ENCODE results near the gene SPOP.
A peak's percentile ranks its signal among the peaks of the same experiment; 100 is the strongest.
"Not testable (repeated sequence)": the region's sequence is repeated elsewhere in the genome, so short reads cannot be mapped to it uniquely, and the experiment has no call there.

The SPOP gene

DNA sequence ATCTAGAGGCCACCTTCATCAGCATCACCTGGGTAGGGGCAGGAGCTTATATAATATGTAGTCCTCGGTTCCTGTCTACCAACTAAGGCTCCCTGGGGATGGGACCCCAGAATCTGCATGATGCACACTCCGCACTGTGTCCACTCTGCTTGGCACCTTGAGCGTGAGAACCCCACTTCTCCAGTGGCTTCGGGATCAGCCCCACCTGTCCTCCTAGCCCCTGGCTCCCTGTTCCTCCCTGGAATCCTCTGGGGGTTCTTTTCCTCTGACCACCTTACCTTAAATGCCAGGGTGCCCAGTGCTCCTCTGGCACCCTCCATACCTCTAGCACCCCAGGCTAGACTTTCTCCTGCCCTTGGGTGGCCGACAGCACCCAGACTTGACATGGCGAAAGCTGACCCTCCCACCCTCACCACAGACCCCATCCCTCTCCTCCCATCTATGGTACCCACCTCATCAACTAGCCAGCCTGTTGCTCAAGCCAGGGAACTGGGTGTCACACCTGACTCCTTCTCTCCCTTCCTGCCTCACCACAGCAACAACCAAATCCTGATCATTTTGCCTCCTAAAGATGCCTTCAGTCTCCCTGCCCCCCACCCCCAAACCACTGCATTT, 105.0 kb downstream of the SPOP start:
- DNase-seq (ENCODE audit: low read depth in 2 of 2), result no peak

DNA sequence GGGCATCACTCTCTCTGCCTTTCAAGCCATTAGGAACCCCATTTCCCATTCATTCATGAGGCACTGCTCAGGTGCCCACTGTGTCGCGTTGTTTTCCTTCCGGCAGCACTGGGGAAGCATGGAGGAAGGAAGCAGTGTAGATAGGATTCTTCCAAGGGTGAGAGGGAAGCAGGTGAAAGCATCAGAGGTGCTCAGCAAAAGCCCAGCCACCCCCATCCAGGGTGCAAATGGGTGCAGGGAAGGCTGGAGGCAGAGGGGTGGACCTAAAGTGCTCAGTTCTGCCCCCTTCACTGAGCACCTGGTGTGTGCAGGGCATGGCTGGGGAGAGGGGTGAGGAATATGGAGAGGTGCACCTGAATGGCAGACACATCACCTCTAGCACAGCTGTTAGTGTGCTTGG, 105.7 kb downstream of the SPOP start:
- DNase-seq (ENCODE audit: low read depth in 2 of 2), result no peak

DNA sequence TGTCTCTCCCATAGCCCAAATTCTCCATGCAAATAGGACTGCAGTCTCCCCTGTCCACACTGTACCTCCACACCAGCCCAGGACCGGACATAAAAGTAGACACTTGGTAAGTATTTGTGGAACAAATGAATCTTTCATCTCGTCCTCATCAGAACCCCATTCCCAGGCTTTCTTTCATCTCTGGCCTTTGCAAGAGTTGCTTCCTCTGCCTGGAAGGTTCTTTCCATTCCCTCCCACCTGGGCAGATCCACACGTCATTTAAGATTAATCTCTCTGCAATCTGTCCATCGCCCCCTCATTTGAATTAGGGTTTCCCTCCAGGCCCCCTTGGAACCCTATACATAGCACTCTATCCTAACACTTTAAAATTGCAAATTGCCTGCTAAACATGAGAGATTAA, 106.1 kb downstream of the SPOP start:
- no peak for DNase-seq (ENCODE audit: low read depth in 2 of 2)

DNA sequence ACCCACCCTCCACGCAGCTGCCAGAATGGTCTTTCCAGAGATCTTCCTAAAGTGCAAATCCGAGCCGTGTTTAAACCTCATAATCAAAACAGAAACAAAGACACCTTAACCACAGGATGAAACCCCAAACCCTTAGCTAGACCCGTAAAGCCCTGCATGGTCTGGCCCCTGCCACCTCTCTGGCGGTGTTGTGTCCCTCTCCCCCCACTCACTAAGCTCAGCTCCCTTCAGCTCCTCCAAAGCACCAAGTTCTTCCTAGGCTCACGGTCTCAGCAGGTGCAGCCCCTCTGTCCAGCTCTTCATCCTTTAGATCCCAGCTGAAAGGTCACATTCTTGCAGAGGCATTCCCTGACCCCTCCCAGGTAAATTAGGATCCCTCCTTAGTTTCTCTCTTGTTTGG, 106.6 kb downstream of the SPOP start:
- DNase-seq (ENCODE audit: low read depth in 2 of 2), result no peak

DNA sequence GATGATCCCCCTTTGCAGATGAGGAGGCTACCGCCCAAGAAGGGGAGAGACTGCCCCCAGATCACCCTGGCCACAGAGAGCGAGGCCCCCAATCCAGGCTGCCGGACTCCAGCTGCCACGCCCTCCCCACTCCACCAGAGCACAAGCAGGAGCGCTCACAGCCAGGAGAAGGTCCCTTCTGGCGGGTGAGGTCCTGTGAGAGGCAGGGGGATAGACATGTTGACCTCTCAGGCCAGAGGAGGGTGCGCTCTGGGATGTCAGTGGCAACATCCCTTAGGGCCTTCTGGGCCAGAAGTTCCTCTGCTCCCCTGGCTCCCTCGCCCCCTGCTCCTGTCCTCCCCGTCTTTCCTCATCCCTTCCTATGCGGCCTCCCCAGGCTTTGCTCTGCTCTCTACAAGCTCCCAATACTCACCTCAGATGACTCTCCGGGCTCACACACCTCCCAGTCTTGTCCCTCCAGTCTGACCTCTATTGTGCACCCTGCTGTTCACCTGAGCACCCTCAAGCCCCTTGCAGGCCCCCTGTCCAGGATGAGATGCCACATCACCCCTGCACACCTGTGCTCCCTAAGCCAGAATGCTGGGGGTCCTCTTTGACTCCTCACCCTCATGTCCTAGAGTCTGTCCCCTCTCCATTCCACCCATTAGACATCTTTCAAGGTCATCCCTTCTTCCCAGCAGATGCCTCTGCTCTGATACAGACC, 107.2 kb downstream of the SPOP start:
- DNase-seq (ENCODE audit: low read depth in 2 of 2), result no peak

DNA sequence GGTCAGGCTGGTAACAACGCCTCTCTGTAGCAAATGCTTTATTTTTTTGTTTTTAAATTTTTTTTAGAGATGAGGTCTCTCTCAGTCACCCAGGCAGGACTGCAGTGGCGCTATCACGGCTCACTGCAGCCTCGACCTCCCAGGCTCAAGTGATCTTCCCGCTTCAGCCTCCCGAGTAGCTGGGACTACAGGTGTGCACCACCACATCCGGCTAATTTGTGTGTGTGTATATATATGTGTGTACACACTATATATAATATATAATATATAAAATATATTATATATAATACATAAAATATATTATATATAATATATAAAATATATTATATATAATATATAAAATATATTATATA, 109.2 kb downstream of the SPOP start:
- DNase-seq (ENCODE audit: low read depth in 2 of 2), result not testable (repeated sequence)

DNA sequence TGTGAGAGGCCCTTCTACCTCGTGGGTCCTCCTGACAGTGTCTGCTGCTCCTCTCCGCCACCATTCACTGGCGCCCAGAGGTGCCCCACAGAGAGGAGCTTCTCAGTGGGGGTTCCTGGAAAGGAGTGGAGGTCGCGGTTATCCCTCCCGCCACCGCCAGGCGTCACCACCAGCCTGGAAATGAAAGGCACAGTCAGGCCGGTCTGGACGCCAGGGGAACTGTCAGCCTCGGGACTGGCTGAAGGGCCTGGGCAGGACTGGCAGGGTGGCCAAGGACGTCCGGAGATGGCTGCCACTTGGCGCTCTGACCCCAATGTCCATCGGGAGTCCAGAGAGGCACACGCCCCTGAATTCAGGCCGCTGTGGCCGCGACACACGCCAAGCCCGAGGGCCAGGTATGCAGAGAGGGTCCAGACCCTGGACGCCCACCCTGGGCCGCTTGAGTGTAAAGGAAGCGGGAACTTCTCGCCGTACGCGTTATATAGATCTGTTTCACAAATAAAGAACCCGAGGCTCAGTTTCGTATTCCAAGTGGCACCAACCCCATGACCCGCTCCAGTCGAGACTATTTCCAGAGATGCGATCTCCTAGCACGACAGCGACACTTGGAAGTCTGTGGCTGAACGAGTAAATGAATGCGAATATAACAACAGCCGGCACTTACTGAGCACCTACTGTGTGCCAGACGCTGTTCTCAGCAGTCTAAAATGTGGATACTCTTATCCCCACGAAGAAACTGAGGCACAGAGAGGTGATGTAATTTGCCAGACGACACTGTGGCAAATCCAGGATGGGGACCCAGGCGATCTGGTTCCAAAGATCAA, 109.8 kb downstream of the SPOP start:
- DNase-seq (ENCODE audit: low read depth in 2 of 2), result peak; percentile 71 to 72

DNA sequence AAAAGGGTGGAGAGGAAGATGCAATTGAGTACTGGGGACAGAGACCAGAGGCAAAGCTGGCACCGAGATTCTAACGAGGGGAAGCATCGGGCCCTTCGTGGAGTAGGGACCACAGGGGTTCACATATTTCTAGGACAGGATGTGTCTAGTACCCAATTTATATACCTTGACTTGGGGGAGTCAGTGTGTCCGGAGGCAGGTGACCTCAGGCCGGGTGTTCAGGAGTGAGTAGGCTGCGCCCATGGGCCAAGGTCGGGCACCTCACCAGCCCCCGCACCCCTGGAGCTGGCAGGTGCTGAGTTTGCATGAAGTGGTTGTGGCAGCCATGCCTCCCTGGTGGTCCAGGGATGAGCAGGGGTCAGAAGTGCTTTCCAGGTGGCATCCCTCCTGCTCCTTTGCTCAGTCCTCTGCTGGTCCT, 110.8 kb downstream of the SPOP start:
- DNase-seq (ENCODE audit: low read depth in 2 of 2), result no peak

DNA sequence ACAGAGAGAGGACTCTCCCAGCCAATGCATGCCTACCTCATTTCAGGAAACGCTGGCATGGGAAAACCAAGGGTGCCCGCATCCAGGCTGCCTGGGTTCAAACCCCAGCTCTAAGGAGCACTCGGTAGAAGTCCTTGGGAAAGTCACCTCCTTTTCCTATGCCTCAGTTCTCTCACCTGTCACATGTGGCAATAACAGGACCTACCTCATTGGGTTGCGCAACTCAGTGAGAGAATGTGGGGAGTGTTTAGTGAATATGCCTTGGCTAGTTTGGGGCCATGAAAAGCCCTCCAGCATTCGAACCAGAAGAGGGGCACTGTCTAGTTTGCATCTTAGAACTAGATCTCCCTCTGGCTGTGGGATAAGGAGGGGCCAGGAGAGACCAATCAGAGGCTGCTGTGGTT, 111.2 kb downstream of the SPOP start:
- no peak for DNase-seq (ENCODE audit: low read depth in 2 of 2)

DNA sequence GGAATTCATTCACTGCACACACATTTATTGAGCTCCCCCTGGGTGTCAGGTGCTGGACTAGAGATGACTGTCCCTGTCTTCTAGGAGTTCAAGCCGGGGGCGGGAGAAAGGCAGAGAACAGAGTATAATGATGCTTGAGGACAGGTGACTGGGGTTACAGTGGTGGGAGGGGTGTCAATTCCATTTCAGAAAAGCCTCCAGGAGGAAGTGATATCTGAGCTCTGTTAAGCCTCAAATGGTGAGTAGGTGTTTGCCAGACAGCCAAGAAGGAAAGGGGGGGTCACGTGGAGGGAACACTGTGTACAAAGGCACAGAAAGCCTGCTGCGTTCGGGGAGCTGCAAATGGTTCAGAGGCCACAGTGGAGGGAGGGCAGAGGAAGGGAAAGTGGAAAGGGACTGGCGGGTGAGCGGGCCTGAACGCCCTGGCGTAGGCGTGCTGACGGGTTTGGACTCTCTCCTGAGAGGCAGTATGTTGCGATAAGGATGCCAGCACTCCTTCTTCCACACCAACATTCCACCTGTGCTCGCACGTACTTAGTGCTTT, 111.9 kb downstream of the SPOP start:
- no peak for DNase-seq (ENCODE audit: low read depth in 2 of 2)

DNA sequence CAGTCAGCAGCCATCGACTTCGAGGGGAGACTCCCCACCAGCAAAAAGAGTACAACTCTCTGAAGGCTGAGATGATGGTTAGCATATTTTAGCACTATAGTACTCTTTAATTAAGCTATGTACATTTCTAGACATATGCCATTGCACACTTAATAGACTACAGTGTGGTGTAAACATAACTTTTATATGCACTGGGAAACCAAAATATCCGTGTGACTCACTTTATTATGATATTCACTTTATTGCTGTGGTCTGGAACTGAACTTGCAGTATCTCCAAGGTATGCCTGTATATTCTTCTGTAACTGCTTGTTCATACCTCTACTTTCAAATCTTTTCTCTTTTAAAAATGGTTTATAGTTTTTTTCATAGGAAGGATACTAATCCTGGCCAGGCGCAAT, 113.3 kb downstream of the SPOP start:
- DNase-seq (ENCODE audit: low read depth in 2 of 2), result no peak

DNA sequence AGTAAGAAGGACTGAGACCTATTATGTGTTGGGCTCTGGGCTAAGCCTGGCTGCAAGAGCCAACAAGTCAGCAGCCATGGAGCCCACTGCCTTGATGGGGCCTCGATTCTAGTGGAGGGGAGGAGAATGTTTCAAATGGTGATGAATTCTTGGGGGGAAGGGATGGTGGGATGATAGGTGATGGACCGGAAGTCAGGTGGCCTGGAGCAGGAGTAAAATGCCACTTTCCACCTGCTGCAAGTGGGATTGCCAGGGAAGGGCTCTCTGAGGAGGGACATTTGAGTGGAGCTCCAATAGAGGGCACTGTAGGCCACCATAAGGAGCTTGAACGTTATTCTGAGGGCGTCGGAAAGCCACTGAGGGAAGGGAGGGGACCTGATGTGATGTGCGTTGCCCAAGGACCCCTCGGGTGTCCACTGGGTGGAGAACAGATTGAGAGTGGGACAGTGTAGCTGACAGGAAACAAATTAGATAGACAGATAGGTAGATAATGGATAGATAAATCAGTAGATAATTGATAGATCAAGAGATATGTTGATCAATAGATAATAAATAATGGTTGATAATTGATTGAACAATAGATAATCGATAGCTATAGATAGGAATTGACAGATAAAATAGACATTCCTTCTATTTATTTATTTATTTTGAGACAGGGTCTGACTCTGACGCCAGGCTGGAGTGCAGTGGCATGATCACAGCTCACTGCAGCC, 120.4 kb downstream of the SPOP start:
- no peak for DNase-seq (ENCODE audit: low read depth in 2 of 2)

DNA sequence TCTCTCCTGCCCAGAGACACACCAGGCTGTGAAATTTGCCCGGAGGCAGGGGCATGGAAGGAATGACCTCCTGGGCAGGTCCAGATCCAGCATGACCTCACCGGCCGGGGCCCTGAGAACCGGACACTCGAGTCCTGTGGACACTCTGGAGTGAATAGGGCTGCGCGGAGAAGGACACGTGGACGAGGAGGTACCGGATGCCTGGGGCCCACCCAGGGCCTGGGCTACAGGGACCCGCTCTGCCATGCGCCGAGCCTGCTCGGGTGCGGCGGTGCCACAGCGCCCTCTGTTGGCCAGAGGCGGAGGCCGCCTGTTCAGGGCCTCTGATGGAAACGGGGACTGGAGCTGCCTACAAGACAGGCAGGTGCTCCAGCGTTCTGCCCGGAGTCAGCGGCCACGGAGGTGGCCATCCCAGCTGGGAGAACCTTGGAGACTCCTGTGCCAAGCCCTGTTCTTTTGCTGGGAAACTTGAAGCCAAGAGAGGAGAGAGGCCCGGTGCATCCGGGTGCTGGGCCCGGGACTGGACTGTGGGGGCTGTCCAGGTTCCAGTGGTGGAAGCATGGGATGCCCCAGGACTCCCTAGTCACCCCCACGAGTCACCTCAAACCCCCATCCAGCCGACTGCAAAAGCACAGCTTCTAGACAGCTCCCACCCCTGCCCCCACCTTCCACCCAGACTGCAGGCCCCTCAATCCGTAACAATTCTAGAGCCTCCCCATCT, 121.5 kb downstream of the SPOP start:
- DNase-seq (ENCODE audit: low read depth in 2 of 2), result peak; percentile 62 to 68

DNA sequence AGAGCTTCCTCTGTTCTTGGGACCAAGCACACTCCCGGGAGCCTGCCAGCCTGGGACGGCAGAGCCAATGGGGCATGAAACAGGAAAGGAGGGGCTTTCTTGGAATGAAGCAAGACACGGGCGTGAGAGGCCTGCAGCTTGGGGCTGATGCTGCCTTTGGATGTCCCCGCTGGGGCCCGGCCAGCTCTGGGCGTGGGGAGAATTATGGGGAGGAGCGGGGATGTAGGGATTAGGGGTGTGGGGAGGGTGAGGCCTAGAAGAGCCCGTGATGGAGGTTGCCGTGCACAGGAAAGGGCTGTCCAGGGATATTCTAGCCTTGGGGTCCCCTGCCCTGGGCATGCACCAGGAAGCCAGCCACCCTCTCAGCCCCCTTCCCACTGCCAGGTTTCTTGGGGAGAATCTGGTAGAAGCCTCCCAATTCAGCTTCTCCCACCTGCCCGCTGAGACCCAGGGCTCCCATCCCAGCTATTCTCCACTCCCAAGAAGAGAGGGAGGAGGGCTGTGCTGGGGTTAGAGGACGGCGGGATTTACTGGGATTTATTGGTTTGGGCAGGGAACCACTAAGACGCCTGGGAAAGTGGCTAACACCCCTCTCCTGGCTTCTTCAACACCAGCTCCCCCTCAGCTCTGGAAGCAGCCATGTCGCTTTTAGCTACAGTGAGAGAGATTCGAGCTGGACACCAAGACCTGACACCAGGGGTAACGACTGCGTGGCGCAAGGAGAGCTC, 122.2 kb downstream of the SPOP start:
- DNase-seq (ENCODE audit: low read depth in 2 of 2), result no peak

DNA sequence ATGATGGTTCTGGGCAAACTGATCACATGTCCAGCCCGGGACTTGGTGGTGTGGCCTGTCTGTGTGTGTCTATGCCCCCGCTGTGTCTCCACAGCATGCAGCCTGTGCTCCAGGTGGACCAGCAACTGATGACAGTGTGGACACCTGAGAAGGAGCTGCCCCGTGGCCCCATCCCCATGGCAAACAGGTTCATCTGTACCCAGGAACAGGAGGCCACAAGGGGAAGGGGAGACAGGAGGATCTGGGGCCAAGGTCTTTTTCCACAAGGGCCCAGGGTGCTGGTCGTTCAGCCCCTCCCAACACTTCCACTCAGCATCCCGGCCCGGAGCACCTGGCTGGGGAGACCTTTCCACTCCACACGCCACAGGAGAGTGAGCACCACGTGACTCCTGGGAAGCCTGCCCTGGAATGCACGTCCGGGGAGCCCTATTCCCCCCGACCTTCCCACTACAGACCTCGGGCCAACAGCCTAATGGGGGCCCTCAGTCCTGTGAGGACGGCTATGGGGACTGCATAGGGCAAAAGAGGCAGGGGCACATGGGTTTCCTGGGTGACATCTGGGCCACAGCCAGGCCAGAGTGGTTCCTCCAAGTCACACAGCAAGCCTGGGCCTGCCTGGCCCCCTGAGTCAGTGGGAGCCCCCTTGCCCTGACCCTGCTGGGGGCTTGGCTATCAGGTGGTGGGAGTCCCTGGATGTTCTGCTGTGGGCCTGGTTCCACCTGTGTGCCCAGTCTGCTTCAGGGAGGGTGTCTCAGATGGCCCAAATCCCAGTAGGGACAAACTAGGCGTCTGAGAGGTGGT, 123.0 kb downstream of the SPOP start:
- DNase-seq (ENCODE audit: low read depth in 2 of 2), result no peak

DNA sequence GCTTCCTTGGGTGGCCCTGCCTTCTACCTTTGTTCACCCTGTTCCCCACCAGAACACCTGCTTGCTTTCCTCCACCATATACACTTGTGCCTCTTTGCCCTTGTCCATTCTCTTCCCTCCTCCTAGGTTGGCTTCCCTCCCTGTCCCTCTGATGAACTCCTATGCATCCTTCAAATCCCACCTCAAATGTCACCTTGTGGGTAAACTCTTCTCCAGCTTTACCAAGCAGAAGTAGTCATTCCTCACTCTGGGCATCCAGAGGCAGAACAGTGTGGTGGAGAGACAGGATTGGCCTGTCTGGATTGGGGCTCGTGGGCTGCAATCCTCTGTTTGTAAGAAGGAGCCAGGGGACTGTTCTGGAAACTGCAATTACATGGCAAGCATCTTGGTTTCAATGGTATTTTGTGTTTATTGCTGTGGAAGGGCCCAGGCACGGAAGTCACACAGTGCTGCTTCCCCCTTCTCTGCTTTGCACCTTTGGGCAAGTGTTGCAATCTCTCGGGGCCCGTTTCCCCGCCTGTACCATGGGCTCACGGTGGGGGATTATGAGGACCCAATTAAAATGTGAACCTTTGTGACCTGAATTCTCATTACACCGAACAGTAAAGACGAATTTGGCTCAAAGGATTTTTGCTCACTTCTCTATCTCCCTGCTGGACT, 124.1 kb downstream of the SPOP start:
- no peak for DNase-seq (ENCODE audit: low read depth in 2 of 2)

DNA sequence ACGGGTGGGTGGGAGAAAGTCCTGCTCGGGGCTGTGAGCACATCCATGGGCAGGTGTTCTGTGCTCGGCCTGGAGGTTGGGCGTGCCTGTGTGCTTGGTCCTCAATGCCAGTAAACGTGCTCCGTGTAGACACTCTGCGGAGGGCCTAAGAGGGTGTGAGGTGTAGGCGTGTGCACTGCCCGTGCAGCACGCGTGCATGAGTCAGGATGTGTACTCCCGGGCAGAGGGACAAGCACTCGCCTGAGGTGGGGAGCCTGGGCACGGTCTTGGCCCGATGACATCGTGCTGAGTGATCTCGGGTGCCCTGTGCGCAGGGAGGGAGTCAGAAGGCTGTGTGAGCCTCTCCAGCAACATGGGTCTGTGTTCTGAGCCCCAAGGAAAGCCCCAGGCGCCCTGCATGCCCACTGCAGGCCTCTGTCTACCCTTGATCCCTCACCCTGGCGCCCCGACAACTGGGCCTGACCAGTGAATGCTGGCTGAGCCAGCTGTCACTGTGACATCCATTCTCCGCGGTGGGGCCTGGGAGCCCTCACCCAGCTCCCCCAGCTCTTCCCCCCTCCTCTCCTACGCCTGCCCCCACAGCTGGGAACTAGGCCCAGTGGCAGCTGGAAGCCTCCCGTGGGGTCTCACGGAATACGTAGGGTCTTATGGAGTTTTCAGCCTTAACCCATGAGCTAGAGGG, 125.7 kb downstream of the SPOP start:
- DNase-seq (ENCODE audit: low read depth in 2 of 2), result no peak

DNA sequence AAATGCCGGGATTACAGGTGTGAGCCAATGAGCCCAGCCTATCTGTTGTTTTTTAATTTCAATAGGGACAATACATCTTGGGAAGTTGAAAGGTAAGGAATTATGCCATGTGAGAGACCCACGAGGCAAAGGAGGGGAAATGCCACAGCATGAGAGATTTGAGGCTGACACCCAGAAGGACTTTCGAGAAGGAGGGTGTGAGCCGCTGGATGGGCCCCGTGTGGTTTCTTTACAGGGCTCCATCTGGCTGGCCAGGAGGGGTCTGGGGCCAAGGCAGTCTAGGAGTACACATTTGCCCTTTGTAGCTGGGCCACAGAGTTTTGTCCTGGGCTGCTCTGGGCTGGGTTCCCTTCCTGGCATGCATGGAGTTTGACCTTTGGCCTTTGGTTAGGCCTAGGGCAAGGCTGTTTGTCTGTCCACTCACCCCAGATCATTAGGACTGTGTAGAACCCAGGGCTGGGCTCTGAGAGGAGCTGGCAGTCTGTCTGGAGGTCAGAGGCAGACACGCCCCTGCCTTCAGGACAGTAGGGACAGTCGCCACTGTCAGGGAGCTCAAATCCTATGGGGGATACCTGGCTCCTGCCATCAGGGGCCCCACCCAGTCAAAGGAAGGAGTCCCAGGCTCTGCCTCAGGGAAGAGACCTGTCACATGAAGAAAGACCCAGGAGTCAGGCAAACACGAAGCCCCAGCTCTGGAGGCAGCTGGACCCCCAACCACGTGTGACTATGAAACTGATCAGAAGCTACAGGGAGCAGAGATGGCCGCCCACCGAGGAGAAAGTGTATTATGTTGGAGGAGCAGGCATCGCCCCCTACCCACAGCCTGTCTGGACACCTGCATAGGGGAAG, 126.5 kb downstream of the SPOP start:
- no peak for DNase-seq (ENCODE audit: low read depth in 2 of 2)
